Stimulated activated CD4-positive, alpha-beta T cell treated with anti-CD3 and anti-CD28 coated beads, Interleukin-2, amount 100 ng/mL, for 4 hours (primary cell): ENCODE measurements around the gene PDZD4.
"Not testable (repeated sequence)": the region's sequence is repeated elsewhere in the genome, so short reads cannot be mapped to it uniquely, and the experiment has no call there.

Experiments
- DNase-seq: peaks from one replicate; pipeline ENCODE4 v3.0.0-alpha.2; 2020; ENCODE audit warnings: low read depth

Gene PDZD4

DNA sequence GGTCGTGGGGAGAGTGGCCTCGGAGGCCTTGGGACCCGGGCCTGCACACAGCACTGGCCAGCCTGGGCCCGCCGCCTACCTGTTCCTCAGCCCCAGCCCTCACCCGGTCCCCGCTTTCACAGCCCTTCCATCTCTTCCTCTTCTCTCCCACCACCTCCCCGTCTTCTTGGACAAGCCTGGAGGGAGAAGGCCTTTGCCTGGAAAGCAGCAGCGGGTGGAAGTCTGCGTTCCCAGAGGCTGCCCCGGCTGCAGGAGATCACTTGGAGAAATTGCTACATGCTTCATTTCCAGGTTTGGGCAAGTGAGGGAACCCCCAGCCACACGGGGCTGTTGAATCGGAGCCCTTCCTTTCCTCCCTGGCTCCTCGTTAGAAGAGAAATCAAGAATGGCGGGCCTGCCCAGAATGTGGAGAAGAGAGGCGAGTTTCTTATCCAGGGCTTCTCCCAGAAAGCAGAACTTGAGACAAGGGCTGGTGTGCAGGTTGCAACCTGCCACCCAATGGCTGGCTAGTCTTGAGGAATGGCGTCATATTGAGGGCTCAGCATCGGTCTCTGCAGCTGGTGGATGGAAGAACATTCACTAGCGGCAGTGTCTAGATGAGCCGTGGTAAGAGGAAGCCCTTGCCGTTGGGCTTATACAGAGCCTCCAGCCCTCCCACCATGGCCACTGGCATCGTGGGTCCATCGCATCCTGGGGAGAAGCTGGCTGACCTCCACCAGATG is 1.2 kb upstream of the PDZD4 start:
- DNase-seq: no peak

DNA sequence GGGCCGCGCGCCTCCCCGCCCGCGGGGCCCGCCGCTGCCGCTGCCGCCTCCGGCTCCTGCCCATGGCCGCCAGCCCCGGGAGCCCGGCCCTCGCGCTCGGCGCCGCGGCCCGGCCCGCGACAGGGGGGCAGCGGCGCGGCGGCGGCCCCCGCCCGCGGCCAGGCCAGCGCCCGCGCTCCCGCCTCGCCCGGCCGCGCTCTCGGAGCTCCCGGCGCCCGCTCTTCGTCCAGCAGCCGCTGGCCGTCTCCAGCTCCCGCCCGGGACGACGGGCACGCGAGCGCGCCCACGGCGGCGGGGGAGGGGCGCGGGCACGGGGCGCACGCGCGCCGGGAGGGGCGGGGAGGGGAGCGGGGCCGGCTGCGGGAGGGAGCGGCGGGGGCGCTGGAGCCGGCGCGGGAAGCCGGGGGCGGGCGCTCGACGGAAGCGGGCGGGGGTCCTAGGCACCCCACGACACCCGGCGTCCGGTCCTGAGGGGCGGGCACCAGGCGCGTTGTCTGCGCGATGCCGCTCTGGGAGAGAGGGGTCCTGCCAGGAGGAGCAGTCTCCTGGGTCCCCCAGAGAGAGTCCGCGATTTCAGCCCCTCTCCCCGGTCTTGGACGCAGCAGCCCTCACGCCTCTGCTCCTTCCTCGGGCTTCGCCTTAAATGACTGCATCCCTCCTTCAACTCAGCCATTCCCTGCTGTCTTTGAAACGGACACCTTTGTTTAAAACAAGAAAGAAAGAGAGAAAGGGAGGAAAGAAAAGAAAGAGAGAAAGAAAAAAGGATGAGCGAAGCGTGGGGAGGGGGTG is 490 bp upstream of the PDZD4 start:
- DNase-seq: no peak

DNA sequence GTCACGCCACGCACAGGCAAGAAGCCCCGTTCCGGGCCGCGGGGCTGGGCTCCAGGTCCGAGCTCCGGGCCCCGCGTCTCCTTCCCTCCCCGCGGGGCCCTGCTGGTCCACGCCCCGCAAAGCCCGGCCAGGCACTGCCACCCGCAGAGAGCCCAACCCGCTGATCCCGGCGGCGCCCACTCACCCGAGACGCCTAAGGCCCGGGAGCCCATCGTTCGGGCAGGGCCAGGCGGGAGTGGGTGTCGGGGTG is 870 bp downstream of the PDZD4 start:
- DNase-seq: no peak

DNA sequence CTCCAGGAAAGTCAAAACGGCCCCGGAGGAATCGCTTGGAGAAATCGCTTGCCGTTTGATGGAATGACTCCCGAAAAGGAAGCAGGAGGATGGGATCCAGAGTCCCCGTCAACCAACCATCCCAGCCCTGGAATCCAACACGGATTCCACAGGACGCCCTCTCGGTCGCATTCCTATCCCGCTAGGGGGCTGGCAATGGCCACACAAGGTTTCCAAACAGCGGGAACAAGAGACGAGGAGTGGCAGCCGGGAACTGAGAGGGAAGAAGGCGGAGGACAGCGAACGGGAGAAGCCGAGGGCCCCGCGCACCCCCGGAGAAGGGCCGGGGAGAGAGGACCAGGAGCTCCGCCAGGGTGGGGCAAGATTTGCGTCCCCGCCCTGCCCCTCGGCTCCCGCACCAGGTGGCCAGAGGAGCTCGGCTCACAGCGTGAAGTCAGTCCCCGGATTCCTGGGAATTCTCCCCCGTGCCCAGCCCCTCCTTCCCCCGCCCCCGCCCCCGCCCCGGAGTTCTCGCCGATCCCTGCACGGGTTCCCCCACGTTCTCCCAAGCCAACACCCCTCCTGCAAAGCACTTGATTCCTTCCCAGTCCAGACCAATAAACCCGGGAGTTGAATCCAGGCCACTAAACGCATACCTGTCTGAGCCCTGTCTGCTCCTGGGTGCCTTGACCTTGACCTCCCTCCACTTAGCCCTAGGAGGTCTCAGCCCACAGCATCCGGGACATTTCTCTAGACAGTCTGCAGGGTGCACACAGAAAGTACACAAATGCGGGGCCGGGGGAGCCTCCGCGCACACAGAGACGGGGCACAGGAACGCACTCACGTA is 1.4 kb downstream of the PDZD4 start:
- no peak for DNase-seq

DNA sequence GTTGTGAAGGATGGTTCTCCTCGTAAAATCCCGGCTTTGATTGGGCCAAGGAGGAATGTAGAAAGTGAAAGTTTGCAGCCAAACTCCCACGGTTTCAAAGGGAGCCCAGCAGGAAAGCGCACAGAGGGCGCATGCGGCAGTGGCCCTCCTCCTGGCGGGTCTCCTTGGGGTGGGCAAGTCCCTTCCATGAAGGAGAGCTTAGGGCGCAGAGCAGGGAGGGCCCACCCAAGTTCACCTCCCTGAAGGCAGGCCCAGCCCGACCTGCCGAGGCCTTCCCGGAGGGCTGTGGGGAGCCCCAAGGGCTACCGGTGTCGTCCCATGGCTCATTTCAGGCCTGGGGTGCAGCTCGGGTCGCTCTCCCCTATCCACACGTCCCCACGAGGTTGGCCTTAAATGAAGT is 2.0 kb downstream of the PDZD4 start:
- DNase-seq: no peak

DNA sequence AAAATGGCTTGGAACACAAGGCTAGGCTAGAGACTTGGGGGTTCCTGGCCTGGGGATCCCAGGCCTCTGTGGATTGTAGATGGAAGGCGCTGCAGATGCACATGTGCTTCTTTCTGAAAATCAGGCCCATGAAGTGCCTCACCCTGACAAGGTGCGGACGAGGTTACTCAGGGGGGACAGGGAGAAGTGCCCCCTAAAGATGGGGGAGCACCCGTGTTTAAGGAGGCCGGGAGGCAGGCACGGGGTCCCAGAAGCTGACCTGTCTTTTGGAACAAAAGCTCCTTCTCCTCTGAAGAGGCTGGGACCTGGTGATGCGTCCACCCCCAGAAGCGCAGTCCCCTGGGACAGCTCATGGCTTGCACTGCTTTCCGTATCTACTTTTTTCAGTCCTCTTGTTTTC is 2.4 kb downstream of the PDZD4 start:
- DNase-seq: no peak

DNA sequence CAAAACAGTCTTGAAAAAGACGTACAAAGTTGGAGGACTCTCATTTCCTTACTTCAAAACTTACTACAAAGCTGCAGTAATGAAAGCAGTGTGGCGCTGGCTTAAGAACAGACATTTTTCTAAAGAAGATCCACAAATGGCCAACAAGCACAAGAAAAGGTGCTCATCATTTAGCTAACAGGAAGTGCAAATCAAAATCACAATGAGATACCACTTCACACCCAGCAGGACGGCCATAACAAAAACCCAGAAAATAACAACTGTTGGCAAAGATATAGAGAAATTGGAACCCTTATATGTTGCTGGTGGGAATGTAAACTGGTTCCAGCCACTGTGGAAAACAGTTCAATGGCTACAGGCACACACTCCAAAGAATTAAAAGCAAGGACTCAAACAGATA is 3.3 kb downstream of the PDZD4 start:
- DNase-seq: no peak

DNA sequence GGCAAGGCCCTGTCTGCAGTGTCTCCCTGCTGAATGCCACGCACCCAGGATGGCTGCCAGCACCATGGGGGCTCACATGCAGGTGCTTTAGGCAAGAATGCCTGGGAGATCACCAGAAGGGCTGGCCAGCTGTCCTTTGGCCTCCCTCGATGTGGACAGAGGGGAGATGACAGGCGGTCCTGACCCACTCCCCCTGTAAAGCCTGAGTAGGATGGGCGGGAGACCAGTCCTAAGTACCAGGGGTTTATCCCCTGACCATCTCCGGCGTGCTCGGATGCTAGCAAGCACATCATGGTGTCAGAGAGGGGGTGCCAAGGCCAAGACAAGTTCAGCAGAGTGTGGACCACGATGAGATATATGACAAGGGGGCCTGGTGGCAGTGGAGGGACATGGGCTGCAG is 5.3 kb downstream of the PDZD4 start:
- no peak for DNase-seq

DNA sequence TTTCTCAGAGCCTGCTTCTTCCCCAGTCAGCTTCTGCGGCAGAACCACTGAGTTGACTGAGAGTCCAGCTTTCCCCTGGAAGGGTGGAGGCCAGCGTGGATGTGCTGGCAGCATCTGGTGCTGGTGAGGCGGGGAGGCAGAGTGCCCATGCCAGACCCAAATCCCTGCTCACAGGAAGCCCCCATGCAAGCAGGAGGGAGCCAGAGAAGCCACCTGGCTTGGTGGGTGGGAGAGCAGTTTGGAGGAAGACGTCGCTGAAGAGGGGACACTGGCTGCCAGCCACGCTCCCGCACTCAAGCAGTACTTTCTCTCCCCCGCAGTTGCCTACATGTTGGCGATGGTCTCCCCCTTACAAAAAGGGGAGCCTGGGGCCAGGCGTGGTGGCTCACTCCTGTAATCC is 6.0 kb downstream of the PDZD4 start:
- no peak for DNase-seq

DNA sequence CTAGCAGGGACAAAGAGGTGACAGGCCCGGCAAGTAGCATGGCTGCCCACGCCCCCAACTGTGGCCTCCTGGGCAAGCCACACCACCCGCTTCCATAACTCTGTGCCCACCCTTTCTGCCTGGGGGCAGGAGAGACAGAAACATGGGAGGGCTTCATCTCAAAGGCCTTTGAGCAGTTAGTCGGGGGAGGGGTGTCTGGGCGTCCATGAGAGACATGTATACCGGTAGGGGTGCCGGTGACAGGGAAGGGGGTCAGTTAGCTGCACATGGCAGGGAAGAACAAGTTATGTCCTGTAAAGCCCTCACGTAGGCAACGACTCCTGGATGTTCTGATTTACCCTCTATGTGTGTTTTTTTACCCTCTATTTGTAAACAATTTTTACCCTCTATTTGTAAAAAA is 9.3 kb downstream of the PDZD4 start:
- no peak for DNase-seq

DNA sequence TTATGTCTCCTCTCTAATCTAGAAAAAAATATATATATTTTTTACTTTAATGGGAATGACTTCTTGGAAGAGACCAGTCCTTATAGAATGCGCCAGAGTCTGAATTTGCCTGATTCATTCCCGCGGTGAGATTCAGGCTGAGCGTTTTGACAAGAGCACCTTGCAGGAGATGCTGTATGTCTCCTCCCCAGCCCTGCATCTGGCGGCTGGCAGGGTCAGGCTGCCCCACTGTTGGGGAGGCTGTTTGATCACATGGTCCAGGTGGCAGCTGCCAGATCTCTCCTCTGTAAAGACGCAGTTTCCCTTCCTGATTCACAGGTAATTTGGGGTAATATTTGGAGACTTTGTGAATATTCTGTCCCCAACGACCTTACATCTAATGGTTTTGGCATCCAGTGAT is 9.7 kb downstream of the PDZD4 start:
- DNase-seq: no peak

DNA sequence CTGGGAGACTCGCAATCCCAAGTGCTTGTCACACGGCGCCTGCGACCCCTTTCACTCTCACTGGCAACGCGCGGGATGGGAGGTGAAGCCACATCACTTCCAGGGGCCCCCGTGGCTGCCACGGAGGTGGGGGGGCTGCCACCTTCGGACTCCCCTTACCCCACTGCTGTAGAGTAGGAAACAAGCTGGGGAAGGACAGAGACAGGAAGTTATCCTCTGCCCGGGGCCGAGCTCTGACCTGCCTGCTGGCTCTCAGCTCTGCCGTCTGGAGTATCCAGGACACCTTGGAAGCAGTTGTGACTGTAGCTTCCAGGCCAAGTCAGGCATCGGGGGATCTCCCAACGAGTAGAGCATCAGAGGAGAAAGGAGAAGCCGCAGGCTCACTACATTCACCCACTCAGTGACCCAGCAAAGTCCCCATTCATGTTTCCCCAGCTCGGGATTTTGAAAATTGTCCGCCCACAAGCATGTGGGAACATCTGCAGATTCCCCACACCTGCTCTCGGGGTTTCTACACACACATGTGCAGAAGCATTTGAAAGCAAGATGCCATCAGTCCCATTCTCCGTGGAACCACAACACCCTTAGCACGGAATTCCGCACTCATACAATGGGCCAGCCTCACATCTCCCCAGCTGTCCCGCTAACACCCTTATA is 10.8 kb downstream of the PDZD4 start:
- no peak for DNase-seq

DNA sequence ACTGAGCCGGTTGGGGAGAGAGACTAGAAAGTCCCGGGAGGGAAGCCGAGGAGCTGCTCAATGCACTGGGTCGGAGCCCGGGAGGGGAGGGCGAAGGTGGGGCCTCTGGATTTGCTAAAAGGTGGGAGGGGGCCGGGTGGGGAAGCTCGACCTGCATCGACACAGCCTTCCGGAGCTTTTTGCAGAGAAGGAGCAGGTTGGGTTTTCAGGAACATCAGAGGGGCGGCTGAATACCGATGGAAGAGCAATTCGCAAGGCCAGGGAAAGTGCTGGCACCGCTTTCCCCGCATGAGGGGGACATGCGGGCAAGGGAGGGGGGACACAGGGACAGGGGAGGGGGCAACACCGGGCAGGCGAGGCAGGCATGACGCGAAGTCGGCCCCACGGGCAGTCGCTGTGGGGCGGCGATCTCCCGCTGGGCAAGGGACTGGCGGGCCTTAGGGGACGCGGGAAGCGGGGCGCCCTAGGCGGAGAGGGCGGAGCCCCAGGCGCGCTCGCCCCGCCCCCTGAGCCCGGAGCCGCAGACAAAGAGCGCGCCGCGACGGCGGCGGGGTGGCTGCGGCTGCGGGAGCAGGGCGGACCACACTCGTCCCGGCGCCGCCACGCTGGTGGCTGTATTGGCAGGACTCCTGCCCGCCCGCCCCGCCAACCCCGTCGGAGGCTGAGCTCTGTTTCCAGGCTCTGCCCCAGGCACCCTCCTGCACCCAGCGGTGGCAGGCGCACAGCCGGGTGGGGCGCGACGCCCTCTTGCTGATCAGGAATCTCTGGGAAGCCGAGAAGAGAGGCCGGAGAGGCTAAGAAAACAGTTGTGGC is 11.6 kb downstream of the PDZD4 start:
- no peak for DNase-seq

DNA sequence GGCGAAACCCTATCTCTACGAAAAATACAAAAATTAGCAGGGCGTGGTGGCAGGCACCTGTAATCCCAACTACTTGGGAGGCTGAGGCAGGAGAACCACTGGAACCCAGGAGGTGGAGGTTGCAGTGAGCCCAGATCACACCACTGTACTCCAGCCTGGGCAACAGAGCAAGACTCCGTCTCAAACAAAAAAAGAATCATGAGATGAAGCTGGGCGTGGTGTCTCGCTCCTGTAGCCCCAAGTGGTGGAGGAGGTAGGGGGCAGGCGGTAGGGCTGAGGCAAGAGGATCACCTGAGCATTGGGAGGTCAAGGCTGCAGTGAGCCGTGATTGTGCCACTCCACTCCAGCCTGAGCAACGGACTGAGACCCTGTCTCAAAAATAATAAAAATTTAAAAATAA is 12.3 kb downstream of the PDZD4 start:
- not testable (repeated sequence) for DNase-seq

DNA sequence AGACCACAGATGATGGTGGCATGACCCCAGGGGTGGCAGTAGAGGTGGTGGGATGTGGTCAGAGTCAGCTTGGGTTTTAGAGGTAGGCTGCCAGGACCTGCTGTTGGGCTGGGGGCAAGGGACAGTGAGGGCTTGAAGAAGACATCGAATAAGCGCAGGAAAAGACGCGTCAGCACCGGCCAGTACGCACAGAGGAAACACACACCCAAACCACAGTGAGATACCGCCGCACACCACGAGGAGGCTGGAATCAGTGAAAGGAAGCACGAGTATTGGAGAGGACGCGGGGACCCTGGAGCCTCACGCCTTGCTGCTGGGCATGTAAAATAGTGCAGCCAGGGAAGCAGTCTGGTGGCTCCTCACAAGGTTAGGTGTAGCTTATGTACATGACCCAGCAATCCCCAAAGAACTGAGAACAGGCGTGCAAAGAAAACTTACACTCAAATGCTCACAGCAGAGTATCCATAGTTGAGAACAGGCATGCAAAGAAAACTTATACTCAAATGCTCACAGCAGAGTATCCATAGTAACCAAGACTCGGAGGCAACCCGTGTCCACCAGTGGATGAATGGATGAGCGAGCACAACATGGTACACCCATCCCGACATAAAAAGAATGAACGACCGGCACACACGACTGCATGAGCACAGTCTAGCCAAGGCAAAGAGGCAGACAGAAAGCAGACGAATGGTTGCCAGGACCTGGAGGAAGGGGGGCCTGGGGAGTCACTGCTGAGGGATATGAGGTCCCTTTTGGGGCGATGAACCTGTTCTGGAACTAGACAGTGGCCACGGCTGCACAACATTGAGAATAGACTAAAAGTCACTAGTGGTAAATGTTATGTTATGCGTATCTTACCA is 13.3 kb downstream of the PDZD4 start:
- no peak for DNase-seq

DNA sequence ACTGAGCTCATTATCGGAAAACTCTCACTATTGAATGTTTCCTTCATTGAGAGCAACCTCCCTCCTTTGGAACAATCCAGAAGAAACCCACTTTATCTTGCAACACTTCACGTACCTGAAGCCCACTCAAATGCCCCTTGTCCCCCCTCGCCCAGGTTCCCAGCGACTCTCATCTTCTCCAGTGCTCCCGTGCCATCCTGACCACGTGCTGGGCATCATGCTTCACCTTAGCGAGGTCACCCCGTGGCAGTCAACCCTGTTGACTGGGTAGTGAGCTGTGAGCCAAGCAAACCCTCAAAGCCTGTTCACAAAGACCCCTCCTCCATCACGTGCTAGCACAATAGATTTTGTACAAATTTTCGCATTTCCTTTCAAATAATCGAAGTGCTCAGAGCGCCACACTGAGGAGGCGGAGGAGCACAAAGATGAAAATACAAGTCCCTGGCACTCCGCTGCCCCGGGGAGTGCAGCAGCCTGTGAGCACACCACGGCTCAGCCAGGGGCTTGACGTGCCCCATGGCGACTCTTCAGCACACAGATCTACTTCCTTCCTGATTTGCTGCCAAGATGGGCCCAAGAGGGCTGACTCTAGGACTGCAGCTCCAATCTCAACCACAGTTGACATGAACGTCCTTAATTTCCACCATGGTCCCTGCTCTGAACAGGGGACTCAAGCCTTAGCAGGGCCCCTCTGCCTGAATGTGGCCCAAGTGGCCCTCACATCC is 15.6 kb downstream of the PDZD4 start:
- no peak for DNase-seq

DNA sequence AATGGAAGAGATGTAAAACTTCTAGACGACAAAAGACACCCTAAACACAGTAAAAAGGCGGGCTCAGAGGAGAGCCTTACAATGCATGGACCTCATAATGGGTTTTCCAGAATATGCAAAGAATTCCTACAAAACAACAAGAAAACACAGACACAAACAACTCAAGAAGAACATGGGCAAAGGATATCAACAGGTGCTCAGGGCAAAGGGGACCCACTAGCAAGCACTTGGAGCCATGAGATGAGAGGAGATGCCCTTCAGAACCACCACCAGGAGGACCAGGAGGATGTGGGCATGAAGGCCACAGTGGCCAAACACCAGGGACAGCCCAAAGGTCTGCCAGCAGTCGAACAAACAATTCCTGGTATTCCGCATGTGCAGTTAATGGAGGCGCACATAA is 17.2 kb downstream of the PDZD4 start:
- DNase-seq: no peak

DNA sequence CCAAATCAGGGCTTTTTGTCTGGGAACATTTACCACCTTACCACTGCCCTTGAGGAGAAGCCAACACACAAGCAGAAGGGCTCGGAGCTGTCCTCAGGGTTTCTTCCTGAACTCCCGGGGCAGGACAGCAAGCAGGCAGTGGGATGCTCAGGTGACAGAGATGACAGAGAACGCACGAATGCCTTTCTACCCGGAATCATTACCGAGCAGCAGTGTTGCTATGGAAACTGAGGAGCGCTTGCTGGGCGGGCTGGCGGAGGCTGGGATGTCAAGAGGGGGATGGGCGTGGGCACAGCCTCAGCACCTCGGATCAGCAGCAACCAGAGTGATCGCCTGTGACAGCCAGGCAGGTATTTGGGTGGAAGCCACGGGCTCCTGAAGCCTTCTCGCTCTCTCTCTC is 18.1 kb downstream of the PDZD4 start:
- no peak for DNase-seq

DNA sequence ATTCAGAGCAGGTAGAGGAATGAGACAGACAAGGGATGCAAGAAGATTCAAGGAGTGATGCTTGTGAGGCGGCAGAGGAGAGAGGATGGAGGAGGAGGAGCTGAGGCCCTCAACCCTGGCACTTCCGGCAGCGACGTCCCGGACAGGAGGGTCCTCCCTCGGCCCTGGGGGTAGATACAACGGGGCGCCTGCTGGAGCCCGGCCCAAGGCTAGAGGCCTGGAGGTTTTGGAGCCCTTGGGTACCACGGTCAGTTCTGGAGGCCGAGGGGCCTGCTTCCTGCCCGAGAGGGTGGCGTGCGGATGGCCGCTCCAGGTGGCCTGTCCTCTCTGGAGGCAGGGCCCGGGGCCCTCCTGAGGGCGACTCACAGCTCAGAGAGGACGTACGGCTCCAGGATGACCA is 22.4 kb downstream of the PDZD4 start:
- no peak for DNase-seq

DNA sequence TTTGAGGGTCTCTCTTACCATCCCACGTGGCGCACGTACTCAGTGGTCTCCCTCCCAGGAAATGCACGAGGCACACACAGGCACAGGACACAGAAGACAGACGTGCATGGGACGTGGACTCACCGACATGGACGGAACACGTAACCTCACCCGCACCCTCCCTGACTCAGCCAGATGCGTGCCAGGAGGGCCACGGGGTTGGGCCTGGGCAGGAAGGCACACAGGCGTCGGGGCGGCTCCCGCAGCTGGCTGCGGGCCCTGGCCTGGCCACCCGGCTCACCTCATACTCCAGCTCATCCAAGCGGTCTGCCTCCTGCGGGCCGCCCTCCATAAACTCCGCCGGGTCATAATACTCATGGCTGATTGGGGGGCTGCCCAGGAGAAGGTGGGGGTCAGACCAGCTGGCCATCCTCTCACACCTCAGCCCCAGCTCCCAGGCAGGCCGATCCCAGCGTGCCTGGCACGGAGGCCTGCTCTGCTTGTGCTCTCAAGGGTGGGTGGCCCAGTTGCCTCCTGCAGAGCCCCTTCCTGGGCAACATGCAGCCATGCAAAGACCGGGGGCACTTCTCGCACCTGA is 23.3 kb downstream of the PDZD4 start:
- no peak for DNase-seq
